GM19372 (cell line): ENCODE data around the gene LRCH2.
"Not testable (repeated sequence)": the region's sequence is repeated elsewhere in the genome, so short reads cannot be mapped to it uniquely, and the experiment has no call there.

Experiments
- ATAC-seq: cut with Tn5 transposase; IDR thresholded peaks from one replicate; pipeline ENCODE4 v1.9.1; 2021; ENCODE audit warnings: mild to moderate bottlenecking, low read depth, moderate library complexity; ENCODE audit not compliant: unreplicated experiment

Gene LRCH2, protein sequence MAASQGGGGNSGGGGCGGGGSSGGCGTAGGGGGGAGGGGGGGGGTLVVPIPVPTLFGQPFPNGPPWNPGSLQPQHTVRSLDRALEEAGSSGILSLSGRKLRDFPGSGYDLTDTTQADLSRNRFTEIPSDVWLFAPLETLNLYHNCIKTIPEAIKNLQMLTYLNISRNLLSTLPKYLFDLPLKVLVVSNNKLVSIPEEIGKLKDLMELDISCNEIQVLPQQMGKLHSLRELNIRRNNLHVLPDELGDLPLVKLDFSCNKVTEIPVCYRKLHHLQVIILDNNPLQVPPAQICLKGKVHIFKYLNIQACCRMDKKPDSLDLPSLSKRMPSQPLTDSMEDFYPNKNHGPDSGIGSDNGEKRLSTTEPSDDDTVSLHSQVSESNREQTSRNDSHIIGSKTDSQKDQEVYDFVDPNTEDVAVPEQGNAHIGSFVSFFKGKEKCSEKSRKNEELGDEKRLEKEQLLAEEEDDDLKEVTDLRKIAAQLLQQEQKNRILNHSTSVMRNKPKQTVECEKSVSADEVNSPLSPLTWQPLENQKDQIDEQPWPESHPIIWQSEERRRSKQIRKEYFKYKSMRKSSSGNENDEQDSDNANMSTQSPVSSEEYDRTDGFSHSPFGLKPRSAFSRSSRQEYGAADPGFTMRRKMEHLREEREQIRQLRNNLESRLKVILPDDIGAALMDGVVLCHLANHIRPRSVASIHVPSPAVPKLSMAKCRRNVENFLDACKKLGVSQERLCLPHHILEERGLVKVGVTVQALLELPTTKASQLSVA

DNA sequence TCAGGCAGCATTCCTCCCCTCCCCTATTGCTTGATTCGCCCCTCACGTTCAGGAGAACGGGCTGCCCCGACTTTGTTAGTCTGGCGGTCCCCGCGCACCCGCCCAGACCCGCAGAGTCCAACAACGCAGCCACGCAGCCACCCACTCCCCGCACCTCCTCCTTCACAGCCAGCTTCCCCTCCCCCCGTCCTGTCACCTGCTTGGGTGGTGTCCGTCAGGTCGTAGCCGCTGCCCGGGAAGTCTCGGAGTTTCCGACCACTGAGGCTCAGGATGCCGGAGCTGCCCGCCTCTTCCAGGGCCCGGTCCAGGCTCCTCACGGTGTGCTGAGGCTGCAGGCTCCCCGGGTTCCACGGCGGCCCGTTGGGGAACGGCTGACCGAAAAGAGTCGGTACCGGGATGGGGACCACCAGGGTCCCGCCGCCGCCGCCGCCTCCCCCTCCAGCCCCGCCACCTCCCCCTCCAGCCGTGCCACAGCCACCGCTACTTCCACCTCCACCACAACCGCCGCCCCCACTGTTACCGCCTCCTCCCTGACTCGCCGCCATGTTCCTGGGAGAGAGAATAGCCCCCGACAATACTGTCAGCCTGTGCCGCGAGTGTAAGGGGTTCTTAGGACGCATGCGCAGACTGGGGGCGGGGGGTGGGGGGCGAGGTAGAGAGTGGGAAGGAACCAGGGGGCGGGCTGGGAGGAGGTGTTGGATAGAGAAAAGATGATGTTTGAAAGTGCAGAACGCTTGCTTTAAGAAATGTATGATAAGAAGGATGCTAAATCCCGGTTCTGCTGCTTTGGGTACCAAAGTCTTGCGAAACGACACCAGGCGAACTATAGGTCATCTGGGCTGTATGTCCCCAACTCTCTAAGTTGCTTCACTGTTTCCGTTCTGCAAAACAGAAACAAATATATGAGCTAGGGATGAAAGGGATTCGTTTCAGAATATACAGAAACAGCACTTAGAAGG, at the start of gene LRCH2:
LRCH2 (minus strand) TSS at position 600 of the 959 bp plus-strand sequence; CDS start at position 545, 55 bp downstream.
- ATAC-seq, result no peak

DNA sequence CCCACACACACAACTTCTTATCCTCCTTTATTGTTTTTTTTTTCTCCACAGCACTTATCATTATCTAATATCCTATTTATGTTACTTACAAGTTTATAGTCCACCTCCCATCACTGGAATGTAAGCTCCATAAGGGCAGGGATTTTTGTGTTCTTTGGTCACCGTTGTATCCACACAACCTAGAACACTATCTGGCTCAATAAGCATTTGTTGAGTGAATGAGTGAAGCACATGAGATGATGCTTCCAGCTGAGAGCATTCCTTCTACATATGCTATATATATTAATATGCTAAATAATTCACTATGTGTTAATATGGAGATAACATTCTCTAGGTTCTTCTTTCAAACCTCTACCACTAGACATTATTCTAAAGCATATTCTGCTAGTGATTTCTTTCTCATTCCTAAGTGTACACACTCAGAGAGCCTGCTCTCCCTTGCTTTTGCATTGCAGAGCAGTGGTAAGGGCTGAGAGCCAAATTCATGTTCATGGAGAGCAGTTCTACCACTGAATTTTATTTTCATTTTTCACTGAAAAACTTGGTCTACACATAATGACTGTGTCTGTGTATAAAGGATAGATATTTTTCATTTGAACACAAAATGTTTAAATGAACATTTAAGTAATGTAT, 35.3 kb upstream of the LRCH2 start:
- ATAC-seq, result no peak

DNA sequence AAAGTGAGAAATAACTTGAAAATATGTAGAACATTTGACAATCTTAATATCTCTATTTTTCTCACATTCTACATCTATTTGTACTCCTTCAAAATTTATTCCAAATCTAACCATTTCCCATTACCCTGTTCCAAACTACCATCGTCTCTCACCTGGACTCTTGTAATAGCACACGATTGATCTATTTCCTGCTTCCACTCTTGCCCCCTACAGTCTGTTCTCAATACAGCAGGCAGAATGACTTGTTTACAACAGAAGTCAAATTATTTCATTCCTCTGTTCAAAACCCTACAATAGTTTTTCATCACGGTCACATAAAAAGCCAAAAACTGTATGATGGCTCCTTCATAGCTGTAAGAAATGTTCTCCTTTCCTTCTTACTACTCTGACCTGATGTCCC, 34.5 kb upstream of the LRCH2 start:
- ATAC-seq, result no peak

DNA sequence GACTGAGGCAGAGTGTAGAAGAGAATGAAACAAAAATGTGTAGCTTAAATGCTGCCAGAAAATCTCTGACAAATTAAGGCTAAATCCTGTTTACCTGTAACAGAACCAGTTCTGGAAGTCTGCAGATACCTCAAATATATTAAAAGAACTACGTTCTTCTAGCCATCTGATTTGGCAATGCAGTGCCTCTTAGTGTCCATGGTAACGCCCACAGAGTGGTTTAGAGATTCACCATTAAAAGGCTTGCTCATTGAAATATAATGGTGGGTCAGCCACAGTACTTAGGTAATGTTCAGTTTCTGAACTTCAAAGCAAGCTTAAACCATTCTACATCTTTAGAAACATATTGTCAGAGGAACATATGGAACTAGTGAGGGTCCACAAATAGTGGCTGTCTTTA, 32.4 kb upstream of the LRCH2 start:
- ATAC-seq, result no peak

DNA sequence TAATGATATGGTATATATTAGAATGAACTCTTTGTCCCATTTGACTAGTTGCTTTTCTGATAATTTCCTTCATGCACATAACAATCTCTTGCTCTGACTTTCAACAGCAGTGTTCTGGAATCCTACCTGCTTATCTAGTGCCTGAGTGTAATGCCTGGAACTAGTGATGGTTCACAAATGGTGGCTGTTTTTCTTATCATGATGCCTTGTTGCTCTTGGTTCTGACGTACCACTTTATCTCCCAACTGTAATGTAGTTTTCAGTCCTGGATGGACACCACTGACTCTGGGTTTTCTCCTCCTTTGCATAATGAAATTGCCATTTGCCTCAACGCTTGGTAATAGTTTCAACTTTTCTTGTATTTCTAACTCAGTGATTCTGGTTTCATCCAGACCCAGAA, 30.1 kb upstream of the LRCH2 start:
- no peak for ATAC-seq

DNA sequence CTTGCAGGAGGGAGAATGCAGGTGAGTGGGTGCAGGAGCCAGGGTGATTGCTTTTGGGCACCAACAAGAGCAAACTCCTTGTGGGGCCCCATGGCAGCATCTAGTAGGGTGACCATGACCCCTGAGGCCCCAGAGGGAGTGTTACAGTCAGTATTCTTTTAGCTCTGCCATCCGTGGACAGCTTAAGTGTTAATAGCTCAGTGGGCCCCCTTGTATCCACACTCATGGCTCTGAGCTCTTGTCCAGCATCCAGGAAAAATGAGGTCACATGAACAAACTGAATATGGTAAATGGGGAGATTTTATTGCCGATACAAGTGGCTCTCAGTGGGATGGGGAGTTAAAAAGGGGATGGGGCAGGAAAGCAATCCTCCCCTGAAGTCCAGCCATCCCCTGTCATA, 27.3 kb upstream of the LRCH2 start:
- ATAC-seq, result no peak

DNA sequence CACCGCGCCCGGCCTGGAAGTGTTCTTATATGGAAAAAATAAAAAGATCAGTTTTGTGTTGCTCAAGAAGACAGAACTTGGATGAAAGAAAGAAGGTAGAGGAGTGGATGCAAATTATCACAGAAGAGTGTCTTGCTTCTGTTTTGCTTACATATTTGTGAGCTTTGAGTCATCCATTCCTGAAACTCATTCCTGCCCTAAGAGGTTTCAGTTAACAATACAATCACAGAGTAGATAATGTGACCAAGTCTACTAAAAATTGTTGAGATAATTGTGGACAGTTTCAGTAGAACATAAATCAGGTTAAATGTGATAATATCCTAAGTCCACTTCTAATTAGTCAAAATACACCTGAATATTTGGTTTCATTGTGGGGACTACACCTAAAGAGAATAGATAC, 26.4 kb upstream of the LRCH2 start:
- no peak for ATAC-seq

DNA sequence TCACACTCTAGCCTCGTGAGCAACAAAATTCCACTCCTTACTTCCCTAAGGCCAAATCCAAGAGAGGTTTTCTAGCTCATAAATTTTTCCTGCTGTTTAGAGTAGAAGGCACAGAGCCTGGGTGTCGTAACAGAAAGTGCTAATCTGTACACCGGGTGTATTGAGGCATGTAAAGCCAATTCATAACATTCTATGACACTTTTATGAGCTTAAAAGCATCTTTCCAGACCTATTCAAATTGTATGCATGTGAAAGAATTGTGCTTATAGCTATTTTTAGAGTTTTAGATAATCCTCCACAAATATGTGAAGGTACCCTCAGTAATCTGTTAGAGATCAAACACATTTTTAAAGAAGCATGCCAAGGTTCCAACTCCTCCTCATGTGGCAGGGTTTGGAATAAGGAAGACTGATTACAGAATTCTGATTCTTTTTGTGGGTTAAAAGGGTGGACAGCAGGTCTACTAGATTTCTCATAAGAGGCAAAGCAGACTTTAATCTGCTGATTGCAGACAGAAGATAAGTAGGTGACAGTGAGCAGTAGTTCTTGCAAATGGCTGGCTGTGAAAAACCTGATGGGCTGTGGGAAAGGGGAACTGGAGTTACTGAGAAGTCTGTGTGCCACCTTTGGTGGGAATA, 25.5 kb upstream of the LRCH2 start:
- no peak for ATAC-seq

DNA sequence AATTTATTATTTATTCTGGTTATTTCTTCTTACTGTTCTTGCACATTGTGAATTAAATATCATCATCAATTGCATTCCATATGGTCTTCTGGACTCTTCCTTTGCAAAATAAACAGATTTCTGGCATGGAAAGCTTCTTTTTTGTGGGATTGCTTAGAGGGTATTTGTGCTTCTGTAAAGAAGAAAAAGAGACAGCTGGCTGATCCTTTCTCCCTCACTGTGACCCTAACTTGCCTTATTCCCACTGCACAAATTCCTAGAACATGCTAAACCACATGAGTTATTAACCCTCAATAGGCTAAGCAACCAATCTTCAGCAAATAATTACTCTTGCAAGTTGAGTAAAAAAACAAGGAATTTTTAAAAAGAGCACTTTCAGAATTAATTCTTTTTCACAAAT, 23.8 kb upstream of the LRCH2 start:
- ATAC-seq, result no peak

DNA sequence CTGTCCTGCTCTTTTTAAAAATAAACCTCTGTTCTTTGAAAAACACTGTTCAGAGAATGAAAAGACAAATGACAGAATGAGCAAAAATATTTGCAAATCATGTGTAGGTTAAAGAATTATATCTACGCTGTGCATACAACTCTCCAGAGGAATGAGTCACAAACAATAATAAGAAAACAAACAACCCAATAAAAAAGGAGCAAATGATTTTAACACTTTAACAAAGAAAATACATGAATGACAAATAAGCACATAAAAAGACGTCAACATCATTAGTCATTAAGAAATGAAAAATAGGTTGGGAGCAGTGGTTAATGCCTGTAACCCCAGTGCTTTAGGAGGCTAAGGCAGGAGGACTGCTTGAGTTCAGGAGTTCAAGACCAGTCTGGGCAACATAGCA, 21.1 kb upstream of the LRCH2 start:
- no peak for ATAC-seq

DNA sequence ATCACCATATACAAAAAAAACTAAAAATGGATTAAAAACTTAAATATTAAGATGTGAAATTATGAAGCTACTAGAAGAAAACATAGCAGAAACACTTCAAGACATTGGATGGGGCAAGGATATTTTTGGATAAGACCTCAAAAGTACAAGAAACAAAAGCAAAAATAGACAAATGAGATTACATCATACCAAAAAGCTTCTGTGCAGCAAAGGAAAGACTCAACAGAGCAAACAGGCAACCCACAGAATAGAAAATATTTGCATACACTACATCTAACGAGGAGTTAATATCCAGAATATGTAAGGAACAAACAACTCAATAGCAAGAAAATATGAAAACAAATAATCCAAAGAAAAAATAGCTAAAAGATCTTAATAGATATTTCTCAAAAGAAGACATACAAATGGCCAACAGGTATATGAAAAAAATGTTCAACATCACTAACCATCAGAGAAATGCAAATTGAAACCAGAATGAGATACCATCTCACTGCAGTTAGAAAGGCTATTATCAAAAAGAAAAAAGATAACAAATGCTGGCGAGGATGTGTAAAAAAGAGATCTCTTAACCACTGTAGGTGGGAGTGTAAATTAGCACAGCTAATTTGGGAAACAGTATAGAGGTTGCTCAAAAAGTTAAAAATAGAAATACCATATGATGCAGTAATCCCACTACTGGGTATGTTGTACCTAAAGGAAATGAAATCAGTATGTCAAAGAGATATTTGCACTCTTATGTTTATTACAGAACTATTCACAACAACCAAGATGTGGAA, 17.8 kb upstream of the LRCH2 start:
- no peak for ATAC-seq

DNA sequence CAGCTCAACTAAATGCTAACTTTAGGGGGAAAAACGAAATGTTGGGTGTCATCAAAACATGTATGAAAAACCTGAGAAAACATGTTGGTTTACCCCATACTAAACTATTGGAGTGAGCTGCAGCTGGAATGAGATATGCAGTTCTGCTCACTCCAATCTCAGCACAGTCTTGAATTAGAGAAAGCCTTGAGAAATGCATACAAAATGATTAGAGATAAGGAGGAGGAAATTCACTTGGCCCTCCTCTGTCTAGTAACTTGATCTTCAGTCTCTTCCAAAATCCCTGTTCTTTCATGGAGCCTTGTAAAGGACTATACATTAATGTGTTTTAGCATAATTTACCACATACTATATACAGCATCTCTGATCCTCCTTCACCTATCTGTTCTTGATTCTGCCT, 3.2 kb upstream of the LRCH2 start:
- no peak for ATAC-seq

DNA sequence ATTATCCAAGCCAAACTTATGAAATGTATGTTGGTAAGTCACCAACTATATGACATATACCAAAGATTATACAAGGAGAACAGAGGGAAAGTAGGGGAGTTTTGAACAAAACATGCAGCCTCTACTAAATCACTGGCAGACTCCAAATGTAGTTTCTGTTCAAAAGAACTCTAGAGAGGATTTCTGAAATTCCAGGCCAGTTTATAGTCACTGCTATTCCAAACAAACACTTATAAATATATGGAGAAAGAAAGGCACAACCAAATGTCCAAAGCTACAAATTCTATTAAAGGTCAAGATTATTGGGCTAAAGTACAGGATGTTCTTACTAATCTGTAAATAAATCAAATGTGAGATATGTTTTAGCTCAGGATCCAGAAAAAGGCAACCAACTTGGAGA, 2.7 kb upstream of the LRCH2 start:
- no peak for ATAC-seq

DNA sequence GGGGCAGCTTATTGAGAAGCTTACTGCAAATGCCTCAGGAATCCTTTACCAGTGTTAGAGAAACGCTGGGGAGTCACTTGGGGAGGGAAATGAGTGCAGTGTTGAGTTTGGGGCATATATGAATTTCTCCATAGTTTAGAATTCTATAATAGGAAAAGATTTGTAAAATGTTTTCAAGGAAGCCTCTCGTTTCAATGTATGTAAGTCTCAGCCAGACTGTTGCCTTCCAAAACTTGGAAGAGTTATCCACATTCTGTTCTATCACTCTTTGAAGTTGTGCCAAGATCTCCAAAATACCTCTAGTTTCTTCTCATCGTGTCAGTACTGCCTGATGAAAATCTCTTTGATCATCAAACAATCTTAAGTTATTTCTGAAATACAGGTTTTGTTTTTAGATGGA, 565 bp upstream of the LRCH2 start:
- ATAC-seq, result no peak

DNA sequence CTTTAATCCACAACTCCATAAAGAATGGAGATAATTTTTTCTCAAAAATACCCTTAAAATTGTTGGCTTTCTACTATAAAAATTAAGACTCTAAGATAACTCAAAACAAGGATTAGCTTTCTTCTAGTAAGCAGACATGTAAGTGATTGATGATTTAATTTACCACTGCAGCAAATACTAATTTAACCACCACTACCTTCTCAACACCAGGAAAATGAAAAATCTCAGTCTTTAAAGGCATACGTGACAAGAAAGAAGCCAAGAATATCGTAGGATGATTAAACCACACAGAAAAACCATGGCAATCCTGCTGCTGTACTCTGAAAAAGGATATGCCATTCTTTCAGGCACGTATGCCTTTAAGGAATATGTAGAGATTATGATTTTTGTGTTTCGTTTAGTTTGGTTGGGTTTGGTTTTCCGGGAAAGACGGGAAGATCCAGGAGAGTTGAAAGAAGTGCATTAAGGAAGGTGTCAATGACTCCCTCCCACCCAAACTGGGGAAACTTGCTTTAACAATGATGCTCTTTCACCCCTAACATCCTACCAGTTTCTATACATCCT, 881 bp downstream of the LRCH2 start:
- no peak for ATAC-seq

DNA sequence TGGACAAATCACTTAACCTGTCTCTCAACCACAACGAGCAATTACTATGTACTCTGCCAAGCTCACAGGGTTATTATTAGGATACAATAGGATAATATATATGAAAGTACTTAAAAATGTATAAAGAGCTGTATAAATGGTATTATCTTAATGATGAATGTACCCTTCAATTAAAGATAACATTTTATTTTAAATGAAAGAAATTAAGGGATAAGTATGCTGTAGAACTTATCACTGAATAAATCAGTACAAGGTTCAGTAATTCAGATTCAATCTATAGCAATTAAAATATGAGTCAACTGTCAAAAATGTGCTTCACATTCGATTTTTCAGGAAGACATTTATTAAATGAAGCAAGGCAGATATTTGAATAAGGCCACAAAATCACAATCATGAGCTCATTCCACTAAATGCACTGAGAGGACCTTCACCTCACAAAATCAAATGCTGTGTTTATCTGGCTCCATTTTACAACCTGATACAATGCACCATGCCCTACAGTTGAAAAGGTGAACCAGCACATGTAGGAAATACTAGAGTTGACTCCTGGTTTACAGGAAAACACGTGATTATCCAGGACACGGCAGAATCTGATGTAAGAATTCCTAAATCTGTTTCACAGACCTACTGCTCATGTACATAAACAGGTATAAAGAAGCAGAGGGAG, 4.4 kb downstream of the LRCH2 start:
- ATAC-seq, result no peak

DNA sequence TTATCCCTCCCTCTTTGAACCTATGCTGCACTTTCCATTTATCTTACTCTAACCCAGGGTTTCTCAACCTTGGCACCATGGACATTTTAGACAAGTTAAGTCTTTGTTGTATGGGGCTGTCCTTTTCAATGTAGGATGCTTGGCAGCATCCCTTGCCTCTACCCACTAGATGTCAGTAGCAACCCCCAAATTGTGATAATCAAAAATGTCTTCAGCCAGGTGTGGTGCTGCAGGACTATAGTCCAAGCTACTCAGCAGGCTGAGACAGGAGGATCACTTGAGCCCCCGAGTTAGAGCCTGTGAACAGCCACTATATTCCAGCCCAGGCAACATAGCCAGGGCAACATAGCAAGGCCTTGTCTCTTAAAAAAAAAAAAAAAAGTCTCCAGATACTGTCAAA, 7.0 kb downstream of the LRCH2 start:
- no peak for ATAC-seq

DNA sequence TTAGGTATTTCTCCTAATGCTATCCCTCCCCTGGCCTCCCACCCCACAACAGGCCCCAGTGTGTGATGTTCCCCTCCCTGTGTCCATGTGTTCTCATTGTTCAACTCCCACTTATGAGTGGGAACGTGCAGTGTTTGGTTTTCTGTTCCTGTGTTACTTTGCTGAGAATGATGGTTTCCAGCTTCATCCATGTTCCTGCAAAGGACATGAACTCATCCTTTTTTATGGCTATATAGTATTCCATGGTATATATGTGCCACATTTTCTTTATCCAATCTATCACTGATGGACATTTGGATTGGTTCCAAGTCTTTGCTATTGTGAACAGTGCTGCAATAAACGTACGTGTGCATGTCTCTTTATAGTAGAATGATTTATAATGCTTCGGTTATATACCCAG, 16.6 kb downstream of the LRCH2 start:
- ATAC-seq, result not testable (repeated sequence)
